Myocyte (in vitro differentiated cells): ENCODE measurements around the gene HHAT. TPM values are rescaled to one million over a fixed set of nuclear protein-coding genes. Genes with fewer than 3 reads are reported as not detected.

Experiments
- DNase-seq: peaks from one replicate; pipeline ENCODE4 v3.0.0-alpha.2; 2012; ENCODE audit warnings: low read depth
- total RNA-seq: library from RNA; depleted of rRNA; stranded (reverse); fragments of >200 nt; gene quantifications from 2 replicates; pipeline ENCODE4 v1.2.3, GENCODE V29; 2014

Gene HHAT
- total RNA-seq, 1 donor from 2014 or later, result 24.8 TPM

DNA sequence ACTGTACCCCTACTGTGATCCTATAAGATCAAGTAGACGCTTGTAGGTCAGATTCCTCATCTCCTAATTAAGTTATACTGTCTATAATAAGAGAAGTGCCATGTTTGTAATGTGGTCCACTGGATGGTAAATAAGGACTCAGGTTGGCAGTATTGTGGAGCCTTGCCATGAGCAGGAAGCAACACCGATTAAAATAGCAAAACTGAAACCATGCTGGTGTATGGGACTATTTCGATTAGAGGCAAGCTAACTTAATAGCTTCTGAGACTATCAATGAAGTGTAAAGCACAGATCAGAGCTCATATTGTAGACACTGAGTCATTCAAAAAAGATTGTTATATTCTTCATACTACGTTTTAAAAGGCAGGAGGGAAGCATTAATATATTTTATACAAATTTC is 348.8 kb downstream of the HHAT start:
- no peak for DNase-seq

DNA sequence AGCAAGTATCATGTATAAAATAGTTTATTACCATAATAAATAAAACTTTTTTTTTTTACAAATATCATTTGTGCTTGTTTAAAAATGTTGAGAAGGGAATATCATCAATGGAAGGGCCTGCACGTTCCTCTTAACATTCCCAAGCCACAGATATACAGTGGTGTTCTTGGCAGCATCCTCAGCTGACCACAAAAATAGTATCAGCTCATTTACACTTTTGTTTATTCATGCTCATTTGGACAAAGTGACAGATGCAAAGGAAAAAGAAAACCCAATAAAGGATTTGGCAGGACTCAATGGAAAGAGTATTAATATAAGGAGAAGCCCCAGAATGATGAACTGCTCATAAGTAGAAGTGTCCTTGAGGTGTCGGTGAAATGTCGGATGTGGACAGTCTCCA is 349.6 kb downstream of the HHAT start:
- no peak for DNase-seq

DNA sequence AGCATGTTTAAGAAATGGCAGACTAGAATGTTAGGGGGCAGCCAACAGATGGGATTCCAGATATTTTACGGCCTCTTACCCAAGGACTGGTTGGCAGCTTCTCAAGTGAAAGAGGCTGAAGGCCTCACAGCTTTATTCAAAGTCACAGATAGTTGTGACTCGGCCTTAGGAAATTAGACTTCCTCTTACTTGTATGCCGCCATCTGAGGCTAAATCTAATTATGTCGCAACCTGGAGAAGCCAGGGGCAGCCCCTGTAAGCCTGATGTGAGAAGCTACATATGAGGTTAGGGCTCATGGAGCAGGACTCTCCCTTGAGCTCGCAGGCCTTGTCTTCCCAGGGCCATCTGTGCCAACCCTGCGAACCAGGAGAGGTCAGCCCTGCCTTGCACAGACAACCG is 352.5 kb downstream of the HHAT start:
- DNase-seq, result no peak

DNA sequence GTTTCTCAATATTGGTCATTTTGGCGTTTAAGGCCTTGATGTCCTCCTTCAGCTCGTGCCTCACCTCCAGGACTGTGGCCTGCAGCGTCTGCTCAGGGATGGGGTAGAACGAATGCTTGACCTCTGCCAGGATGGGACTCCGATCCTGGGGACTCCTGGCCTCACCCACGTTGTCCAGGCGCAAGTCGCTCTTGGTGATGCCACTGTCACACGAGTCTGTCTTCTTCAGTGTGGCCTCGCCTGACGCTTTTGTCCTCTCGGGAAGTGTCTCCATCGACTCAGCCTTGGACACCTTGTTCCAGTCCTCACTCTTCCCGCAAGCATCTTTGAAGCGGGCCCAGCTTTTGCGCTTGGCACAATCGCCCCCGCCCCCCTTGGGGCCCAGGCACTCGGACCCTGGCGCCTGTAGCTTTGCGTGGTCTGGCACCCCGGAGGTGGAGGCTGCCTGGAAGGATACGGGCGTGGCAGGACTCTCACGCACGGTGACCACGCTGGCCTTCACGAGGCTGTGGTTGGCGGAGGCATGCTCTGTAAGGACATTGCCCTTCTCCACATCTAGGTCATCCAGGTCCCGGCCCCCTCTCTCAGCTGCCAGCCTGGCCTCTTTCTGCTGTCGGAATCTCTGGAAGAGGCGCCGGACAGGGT is 354.8 kb downstream of the HHAT start:
- DNase-seq, result no peak

DNA sequence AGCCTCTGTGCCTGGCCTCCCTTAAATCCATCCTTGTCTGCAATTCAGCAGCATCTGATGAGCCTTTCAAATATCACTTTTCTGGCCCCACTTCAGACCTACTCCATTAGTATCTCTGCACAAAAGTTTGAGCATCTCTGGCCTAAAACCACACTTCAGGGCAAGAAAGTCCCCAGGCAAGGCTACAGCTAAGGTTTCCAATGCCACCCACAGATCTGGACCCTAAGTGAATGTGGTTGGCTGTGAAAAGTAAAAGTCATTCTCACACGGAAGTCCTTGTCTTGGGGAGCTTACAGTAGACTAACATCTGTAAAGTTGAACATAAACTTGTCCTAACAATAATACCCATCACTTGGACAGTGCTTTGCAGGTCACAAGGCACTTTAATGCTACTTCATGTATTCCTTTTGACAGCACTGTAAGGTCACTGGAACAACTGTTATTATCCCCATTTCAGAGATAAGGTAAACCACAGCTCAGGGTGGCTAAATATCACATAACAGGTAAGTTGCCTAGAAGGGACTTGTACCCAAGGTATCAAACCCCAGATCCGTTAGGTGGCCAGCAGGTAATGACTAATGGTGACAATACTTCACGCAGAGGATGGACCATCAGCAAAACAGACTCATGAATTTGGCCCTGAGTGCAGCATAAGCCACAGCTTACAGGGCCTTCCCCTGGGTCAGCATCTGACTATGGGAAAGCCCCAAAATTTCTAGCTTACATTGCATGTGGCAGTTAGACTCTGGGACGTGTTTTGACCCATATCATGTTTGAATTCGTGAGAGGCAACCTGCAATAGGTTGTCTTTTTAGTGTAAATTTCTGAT is 356.0 kb downstream of the HHAT start:
- DNase-seq, result no peak

DNA sequence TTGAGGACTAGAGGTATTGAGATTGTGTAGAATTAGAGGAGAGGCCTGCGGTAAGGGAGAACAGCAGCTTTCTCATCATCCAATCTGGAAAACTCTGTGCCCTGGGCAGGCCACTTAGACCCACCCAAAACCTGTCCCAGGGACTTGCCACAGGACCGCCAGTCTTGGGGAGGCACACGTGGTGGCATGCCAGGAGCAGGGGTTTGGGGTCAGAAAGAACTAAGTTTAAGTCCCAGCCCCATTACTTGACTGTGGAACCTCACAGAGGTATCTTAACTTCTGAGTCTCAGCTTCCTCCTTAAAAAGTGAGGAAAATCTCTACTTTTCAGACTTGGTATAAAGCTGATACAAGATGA is 356.6 kb downstream of the HHAT start:
- no peak for DNase-seq

DNA sequence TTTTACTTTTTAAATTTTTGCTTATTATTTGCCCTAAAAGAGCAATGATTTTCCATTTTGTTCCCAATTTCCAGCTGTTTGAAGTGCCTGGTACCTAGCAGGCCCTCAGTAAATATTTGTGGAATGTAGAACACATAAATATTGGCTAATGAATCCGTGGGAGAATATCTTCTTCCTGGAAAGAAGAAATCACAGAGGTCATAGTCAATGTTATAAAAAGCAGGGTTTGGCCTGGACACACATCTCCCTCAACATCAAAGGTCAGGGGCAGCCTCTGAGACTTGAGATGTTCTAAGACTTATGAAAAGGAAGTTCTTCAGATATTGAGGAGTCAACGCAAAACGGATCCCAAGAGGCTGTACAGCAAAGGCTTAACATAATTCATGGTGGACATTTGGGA is 358.1 kb downstream of the HHAT start:
- no peak for DNase-seq

DNA sequence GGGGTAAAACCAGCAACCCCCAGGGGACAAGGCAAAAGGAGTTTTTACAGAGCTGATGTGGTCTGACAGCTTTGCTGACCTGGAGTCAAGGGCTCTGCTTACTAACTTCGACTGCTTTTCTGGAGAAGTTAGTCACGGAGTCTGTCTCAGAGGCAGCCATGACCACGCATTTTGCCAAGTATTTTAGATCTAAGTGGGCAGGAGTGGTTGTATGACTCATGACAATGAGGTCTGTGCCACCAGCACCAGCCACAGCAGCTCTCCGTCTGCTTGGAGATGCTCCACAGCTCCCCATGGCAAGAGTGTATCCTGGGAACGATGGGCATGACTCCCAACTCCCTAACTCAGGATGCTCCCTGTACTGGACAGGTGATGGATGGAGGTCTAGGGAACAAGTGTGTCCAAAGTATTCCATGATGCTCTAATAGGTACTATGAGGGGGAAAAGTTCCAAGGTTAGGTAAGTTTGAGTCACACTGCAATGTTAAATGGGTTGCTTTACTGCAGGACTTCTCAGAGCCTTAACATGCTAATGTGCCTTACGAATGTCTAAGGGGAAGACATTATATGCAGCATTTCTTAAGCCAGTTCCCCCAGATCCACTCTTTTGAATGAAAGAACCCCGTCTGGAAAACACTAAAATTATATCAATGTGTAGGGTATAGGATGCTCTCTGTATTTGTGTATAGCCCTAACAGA is 359.0 kb downstream of the HHAT start:
- peak; percentile 91 for DNase-seq

DNA sequence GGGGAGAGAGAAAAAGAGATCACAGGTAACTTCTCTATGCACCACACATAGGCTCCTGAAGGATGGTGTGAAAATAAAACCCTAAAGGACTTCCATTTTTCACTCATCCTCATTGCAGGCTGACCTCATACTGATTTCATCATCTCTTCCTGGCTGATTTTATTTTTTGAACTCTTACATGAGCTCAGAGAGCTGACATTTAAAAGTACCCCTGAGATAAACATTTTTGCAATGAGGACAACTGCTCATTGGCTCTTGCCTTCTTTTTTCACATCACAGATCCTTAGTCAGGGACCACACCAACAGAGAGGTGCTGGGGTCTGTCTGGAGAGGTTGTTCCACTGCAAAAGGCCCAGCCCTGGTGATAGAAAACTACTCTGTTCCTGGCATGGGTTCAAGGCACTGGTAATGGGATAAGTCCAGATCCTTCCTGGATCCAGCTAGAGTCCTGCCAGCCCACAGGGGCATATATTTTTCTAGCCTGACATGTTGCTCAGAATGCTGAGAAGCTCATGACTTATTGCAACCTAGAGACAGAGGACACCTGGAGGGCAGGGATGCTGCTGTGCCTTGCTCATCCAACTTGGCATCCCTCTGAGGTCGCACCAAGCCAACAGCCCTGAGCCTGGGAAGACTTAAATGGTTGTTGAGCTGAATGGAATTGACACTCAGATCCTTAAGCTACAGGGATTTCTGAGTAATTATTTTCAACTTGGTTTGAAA is 360.0 kb downstream of the HHAT start:
- DNase-seq, result no peak

DNA sequence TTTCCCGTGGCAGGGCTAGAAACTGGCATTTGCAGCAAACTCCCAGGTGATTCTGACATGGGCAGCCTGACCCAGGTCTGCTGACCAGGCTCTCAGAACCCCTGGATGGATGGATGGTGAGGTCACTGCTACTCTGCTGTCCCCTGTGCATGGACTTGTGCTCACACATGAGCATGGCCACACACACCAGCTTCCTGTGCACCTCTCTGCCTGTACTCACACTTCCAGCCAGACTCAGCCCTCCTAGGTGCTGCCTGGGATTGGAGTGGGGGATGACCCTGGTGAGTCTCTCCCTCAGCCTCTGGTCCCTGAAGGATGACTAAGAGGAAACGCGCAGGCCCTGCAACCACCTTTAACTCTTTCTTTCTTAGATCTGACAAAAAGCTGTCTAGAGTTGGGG is 361.1 kb downstream of the HHAT start:
- no peak for DNase-seq

DNA sequence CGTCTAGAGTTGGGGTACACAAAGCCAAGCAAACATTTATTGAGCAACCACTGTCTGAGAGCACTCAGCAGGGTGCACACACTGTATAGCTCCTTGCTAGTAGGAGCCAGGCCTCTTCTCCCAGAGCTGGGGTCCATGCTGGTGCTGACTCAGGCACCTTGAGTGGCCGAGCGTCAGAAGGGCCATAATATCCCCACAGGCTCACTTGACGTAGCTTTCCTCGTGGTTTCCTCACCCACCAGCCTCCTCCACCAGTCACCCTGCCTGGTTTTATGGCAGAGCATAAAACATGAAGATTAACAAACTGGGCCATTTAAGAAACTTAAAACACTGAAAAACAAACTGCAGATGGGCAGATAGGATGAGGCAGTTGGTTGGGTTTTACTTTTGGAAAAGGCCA is 361.5 kb downstream of the HHAT start:
- DNase-seq, result no peak

DNA sequence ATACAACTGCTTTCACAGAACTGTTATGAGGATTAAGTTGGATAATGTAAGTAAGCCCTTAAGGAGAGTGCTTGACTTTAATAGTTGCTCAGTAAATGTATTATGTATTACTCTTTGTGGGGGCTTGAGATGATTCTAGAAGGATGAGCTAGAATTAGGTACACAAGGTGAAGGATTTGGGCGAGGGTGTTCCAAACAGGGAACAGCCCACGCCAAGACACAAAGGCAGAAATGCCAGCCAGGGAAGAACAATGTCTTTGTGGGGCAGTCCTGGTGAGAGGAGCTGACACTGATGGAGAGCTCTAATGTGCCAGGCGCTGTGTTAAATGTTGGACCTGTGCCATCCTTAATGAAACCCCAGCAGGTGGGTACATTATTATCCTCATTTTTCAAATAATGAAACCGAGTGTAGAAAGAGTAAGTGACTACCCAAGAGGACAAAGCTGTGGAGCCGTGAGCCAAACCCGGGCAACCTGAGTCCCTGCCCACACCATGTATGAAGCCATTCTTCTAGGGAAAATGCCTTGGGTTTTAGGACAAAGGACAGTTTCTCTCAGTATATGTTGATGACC is 362.4 kb downstream of the HHAT start:
- DNase-seq, result no peak

DNA sequence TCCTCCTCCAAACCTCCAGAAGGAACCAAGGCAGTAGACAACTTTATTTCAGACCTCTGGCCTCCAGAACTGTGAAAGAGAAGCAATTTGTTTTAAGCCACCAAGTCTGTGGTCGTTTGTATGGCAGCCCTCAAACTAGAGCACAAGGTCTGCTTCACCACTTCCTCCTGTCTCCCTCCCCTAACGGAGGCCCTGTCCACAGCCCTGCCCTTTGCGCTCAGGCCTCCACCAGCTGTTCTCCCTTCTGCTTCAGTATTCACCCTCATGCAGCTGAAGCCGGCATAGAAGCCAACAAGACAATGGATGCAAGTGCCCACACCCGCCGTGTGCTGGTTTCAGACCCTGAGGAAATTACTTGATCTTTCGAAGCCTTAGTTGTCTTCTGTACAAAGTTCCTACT is 364.1 kb downstream of the HHAT start:
- DNase-seq, result peak; percentile 79

DNA sequence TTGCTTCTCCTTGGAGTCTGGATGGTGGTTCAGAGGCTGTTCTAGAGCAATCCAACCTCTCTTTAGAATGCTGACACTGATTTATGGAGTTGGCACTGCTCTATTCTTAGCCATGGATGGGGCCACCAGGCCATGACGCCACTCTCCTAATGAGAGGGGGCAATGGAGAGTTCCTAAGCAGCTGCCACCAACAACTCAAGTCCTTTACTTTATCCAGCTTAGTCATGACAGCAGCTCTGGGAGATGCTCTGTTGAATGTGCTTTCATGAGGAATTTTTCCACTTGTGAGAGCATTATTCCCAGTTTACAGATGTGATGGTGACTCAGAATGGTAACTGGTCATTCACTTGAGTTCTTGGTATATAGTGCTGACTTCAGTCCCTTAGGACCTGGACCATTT is 366.3 kb downstream of the HHAT start:
- peak; percentile 93 for DNase-seq

DNA sequence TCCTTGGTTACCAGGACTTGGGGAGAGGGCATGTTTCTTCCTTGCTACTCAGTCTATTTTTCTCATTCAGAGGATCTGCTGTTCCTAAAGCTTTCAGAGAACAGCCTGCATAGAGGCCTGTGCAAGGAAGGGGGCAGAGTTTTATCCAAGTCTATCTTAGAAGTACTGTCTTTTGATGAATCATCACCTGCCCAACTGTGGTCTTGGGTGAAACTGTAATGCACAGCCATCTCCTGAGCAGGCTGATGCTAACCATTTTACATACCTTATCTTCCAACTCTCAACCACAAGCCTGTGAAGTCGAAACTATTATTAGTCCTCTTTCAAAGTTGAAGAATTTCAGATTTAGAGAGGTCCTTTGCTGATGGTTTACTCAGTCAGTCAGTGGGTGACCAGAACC is 368.0 kb downstream of the HHAT start:
- peak; percentile 69 for DNase-seq

DNA sequence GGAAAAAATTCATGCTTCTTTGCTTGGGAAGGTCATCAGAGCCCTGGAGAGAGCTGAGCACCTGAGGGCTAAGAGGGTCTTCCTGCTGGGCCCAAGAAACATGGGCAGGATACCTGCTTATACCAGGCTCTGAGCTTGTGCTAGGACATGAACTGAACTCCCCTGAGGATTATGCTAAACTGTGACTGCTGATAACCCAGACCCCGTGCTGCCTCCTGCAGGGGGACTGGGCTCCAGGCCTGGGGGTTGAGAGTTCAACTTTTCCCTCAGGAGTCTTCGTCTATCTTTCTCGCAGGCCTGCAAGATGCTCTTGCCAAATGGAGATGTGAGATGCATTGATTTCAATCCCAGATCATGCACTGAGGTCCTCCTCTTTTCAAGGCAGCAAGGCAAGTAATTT is 368.5 kb downstream of the HHAT start:
- DNase-seq, result no peak

DNA sequence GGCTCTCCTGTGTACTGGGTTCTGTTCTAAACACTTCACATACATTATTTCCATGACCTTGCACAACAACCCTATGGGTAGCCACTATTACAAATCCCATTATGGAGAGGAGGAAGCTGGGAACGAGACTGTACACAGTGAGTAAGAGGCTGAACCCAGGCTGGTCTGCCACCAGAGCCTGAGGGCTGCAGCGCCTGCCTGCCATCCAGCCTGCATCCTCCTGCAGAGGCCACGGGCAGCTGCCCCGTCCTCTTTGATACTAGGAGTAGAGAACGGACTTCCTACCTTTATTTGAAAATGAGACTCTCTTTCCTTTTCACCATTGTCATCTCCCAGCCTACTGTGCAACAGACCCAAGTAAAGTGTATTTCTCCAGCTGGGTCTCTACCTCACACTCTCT is 370.0 kb downstream of the HHAT start:
- no peak for DNase-seq

DNA sequence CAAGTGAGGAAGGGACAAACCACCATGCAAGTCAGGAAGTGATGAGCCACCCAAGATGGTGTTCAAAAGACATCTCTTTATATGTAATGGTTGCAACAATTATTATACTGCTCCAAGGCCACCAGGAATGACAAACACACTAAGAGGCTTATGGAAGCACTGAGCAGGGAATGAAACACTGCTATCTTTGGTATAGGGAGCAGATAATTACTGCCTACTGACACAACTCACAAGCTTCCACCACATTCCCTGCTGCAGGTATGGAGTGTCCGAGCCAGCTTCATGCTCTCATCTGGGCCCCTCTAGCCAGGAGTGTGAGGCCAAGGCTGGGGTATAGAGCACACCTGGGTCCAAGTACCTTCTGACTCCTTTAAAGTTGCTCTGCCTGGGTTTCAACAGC is 371.4 kb downstream of the HHAT start:
- DNase-seq, result no peak

DNA sequence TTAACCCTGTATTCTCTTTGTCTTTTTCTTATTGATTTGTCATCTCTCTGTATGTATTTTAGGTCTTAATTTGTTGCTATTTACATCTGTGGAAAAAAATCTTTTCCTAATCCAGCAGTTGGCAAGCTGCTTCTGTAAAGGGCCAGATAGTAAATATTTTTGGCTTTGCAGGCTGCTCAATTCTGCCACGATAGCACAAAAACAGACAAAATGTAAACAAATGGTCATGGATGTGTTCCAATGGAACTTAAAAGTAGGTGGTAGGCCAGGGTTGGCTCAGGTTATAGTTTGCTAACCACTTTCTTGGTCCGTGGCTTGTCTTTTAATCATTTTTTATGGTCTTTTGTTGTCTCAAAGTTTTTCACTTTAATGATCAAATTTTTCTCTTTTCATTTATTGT is 371.8 kb downstream of the HHAT start:
- DNase-seq, result no peak

DNA sequence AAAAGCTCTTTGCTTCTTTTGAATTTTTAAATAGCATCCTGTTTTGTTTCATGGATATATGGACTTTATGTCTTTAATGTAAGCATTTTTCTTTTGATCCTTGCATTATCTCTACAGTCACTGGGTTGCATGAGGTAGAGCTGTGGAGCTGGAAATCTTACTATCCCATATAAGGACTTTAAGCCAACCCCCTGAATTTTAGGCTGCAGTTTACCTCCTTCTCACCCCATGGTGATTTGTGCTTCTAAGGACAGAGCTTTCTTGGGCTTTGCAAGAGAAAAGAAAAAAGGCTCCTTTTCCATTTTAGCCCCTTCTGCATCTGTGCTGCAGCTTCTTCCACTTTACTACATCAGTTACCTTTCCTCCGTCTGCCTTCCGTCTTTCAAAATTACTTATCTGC is 373.8 kb downstream of the HHAT start:
- no peak for DNase-seq

DNA sequence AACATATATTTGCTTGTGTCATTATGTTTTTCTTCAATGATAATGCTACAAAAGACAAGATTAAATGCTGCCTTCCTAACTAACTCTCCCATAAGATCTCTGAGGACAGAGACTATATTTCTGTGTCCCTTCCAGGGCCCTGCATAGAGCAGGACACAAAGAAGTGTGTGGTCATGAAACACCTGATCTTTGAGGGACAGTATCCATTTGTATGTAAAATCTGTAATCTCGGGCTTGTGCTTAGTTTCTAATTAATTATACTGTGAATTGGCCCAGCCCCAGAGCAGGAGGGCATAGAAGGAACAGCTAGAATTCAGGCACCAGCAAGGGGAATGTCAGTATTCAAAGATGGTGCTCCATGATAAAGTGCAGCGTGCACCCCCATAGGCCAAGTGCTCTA is 374.9 kb downstream of the HHAT start:
- no peak for DNase-seq

DNA sequence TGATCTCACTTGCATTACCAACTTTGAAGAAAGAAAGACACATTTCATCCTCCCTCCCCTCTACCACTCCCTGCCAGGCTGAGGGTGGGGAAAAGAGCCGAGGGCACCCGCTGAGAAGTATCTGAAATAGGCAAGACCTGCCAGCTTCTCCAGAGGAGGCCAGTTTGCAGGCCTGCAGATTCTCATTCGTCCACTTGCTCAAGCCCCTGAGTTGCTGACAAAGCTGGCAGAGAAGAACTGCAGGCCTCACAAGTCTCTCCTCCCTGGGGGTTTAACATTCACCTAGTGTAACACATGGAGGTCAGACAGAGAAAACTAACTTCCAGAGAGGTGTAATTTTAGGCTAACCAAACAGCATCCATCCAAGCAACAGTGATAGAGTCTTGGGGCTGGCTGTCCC is 376.4 kb downstream of the HHAT start:
- no peak for DNase-seq
